K562 (cell line): Measurements from ENCODE around the gene DPF1. TPM values are rescaled to one million over a fixed set of nuclear protein-coding genes. Genes with fewer than 3 reads are reported as not detected.

Experiments
- ATAC-seq: fragments of 200-7000 bp; cut with Tn5 transposase; 3 replicates; pipeline ENCODE4 v1.9.1; 2020; ENCODE audit warnings: moderate library complexity
- BruUV-seq: library from RNA; stranded (reverse); fragments of 400-500 nt; replicated peaks from 2 replicates; lab custom pipeline; 2021; lab: Mats Ljungman, UMichigan
- CTCF ChIA-PET: fragments of 300-600 bp; formaldehyde crosslinking; extraction: SDS; loops from one replicate; lab custom pipeline; 2021; ENCODE audit warnings: low intra/inter-chr PET ratio; lab: Yijun Ruan, JAX
- POLR2A ChIA-PET: fragments of 300-600, 350-650 bp; sonication (Branson Sonifier 250); formaldehyde crosslinking; extraction: SDS; loops from one replicate; lab custom pipeline; 2021; ENCODE audit warnings: antibody characterized with exemption, inconsistent platforms; lab: Yijun Ruan, JAX
- DNase-seq, 4 experiments: peaks; one replicate each; pipeline versions ENCODE4 v3.0.0 to v3.0.0-alpha.2; 2011 to 2018; ENCODE audit warnings: low spot score in 3 of 4, mixed read lengths in 3 of 4; ENCODE audit errors: extremely low read depth in 1 of 4
- FAIRE-seq: peaks from 2 replicates; lab custom pipeline; 2011; peaks lifted over from hg19 to GRCh38; lab: Jason Lieb, UNC
- H2AFZ ChIP-seq: 2 replicates; pipeline ENCODE4 v1.6.0; 2011; ENCODE audit warnings: low read depth, low read length, control low read depth, inconsistent platforms
- H3K27ac ChIP-seq: fragments of 200-600 bp; 3 replicates; pipeline ENCODE4 v1.8.0; 2011; ENCODE audit warnings: low read depth, mild to moderate bottlenecking, control low read depth, inconsistent platforms, low read length, moderate library complexity, mixed read lengths; ENCODE audit errors: extremely low read depth
- H3K27me3 ChIP-seq, 2 experiments: fragments of 300-600 bp in 1 of 2; 2 replicates in 1 of 2; 3 replicates in 1 of 2; pipeline versions ENCODE4 v1.6.0 to v1.8.0; 2011; ENCODE audit warnings: inconsistent platforms in 2 of 2, low read length in 2 of 2, mild to moderate bottlenecking in 1 of 2, mixed read lengths in 1 of 2, moderate library complexity in 1 of 2; ENCODE audit not compliant: control insufficient read depth in 2 of 2, insufficient read depth in 2 of 2
- H3K36me3 ChIP-seq: fragments of 300-600 bp; 3 replicates; pipeline ENCODE4 v1.8.0; 2011; ENCODE audit warnings: mild to moderate bottlenecking, low read length, inconsistent platforms; ENCODE audit not compliant: control insufficient read depth, insufficient read depth
- H3K4me1 ChIP-seq, 2 experiments: fragments of 200-600 bp in 1 of 2; replicated peaks in 1 of 2; 2 replicates in 1 of 2; 3 replicates in 1 of 2; pipeline versions ENCODE4 v1.5.1 to v1.8.0; 2011; ENCODE audit warnings: inconsistent platforms in 2 of 2, low read length in 2 of 2, mild to moderate bottlenecking in 1 of 2, mixed read lengths in 1 of 2, moderate library complexity in 1 of 2; ENCODE audit not compliant: control insufficient read depth in 2 of 2, insufficient read depth in 2 of 2
- H3K4me2 ChIP-seq: 2 replicates; pipeline ENCODE4 v1.6.1; 2011; ENCODE audit warnings: low read length, control low read depth, inconsistent platforms, mixed read lengths; ENCODE audit not compliant: insufficient read depth
- H3K4me3 ChIP-seq: fragments of 200-600 bp; sonication (generic), shearing (Covaris generic); 2 replicates; pipeline ENCODE4 v1.5.1; 2016; ENCODE audit warnings: control low read depth, inconsistent platforms
- H3K79me2 ChIP-seq: fragments of 200-600 bp; 3 replicates; pipeline ENCODE4 v1.8.0; 2011; ENCODE audit warnings: low read length, inconsistent platforms; ENCODE audit not compliant: control insufficient read depth, insufficient read depth
- H3K9ac ChIP-seq, 2 experiments: 2 replicates each; pipeline versions ENCODE4 v1.6.0 to v1.6.1; 2011; ENCODE audit warnings: low read depth in 2 of 2, low read length in 2 of 2, control low read depth in 1 of 2, inconsistent platforms in 1 of 2, mild to moderate bottlenecking in 1 of 2, mixed read lengths in 1 of 2; ENCODE audit not compliant: insufficient read depth in 1 of 2
- H3K9me1 ChIP-seq: one replicate; pipeline ENCODE4 v1.6.0; 2011; ENCODE audit warnings: inconsistent platforms, mild to moderate bottlenecking, low read length, moderate library complexity; ENCODE audit not compliant: control insufficient read depth, insufficient read depth
- H3K9me3 ChIP-seq: replicated peaks from 2 replicates; pipeline ENCODE4 v1.5.1; 2011; ENCODE audit warnings: low read depth, low read length, inconsistent platforms; ENCODE audit not compliant: control insufficient read depth, insufficient read depth
- H4K20me1 ChIP-seq: replicated peaks from 2 replicates; pipeline ENCODE4 v1.6.1; 2011; ENCODE audit warnings: low read length, inconsistent platforms, mixed read lengths; ENCODE audit not compliant: control insufficient read depth, insufficient read depth
- CCAR2 ChIP-seq: fragments of 200-400 bp; formaldehyde crosslinking; IDR thresholded peaks from 2 replicates; pipeline ENCODE4 v1.6.1; 2017; ENCODE audit warnings: mild to moderate bottlenecking, low read depth, low read length
- FOXP1 ChIP-seq: sonication (generic); formaldehyde crosslinking; IDR thresholded peaks from 2 replicates; pipeline ENCODE4 v1.8.0; 2022; ENCODE audit warnings: mild to moderate bottlenecking, missing genetic modification reagents
- GATA2 ChIP-seq: sonication (generic); formaldehyde crosslinking; IDR thresholded peaks from 2 replicates; pipeline ENCODE4 v1.4.0; 2020; ENCODE audit warnings: mild to moderate bottlenecking, missing genetic modification reagents
- MEF2A ChIP-seq: IDR thresholded peaks from 2 replicates; pipeline ENCODE4 v1.6.1; 2011; ENCODE audit warnings: low read depth, mild to moderate bottlenecking, low read length, moderate library complexity; ENCODE audit not compliant: control insufficient read depth
- NR2C2 ChIP-seq, 2 experiments: fragments of 200-800 bp in 1 of 2; sonication (Bioruptor generic) in 1 of 2; sonication (generic) in 1 of 2; formaldehyde crosslinking in 1 of 2; IDR thresholded peaks; 2 replicates each; pipeline versions ENCODE4 v1.6.1 to v1.8.0; 2016 to 2022; ENCODE audit warnings: mild to moderate bottlenecking in 1 of 2, missing compliant biosample characterization in 1 of 2, missing genetic modification characterization in 1 of 2, missing genetic modification reagents in 1 of 2
- PHB2 ChIP-seq: fragments of 450-650 bp; IDR thresholded peaks from 2 replicates; pipeline ENCODE4 v1.6.1; 2017; ENCODE audit warnings: low read depth
- PML ChIP-seq: IDR thresholded peaks from 2 replicates; pipeline ENCODE4 v1.6.1; 2012; ENCODE audit warnings: low read length, inconsistent platforms
- RBM25 ChIP-seq: fragments of 200-400 bp; formaldehyde crosslinking; IDR thresholded peaks from 2 replicates; pipeline ENCODE4 v1.6.1; 2018; ENCODE audit warnings: low read length, low read depth, moderate library complexity; ENCODE audit not compliant: severe bottlenecking
- RCOR1 ChIP-seq, 2 experiments: IDR thresholded peaks; 2 replicates each; pipeline ENCODE4 v1.6.1; 2012; ENCODE audit warnings: low read depth in 2 of 2, low read length in 2 of 2, borderline replicate concordance in 1 of 2, improper control_type of control experiment in 1 of 2
- SMARCE1 ChIP-seq: fragments of 450-650 bp; IDR thresholded peaks from 2 replicates; pipeline ENCODE4 v1.7.1; 2016; ENCODE audit warnings: mild to moderate bottlenecking
- ZNF77 ChIP-seq: fragments of 250-450 bp; sonication (Bioruptor Pico); IDR thresholded peaks from 2 replicates; pipeline ENCODE4 v1.5.0; 2020
- WGBS: fragments of 100-300 bp; shearing (Covaris generic); methylation state at CpG from one replicate; pipeline ENCODE4 v1.1.6; 2016; ENCODE audit warnings: low coverage, mixed read lengths; ENCODE audit not compliant: insufficient coverage; ENCODE audit errors: missing lambda C conversion rate; 5-methylcytosine and 5-hydroxymethylcytosine counted together
- in situ Hi-C: fragments of 300-500 bp; cut with MboI; formaldehyde crosslinking; loops from 4 replicates; pipeline ENCODE4 v1.15.0; 2018; ENCODE audit warnings: inconsistent platforms, mixed read lengths
- intact Hi-C: fragments of 100-400 bp; cut with micrococcal nuclease; formaldehyde crosslinking; loops from 2 replicates; pipeline ENCODE4 v1.14.2; 2022
- polyA plus RNA-seq, 8 experiments: library from polyadenylated mRNA; depleted of rRNA in 4 of 8; stranded (reverse) in 5 of 8; unstranded in 3 of 8; fragments of >200 nt; fragmentation: Nextera tagmentation in 2 of 8; fragmentation: Illumina TruSeq in 1 of 8; extraction: Ambion mirVana in 2 of 8; extraction: Trizol in 1 of 8; gene quantifications; 2 replicates each; pipeline versions ENCODE4 v1.2.1 to v1.2.3, GENCODE V29; 2011 to 2014; ENCODE audit warnings: inconsistent platforms in 1 of 8, missing spikeins in 1 of 8
- total RNA-seq, 7 experiments: library from RNA; depleted of rRNA in 6 of 7; stranded (reverse); fragments of >200 nt in 6 of 7; fragmentation: Illumina TruSeq in 2 of 7; extraction: Trizol in 2 of 7; gene quantifications; 2 replicates each; pipeline versions ENCODE4 v1.2.1 to v1.2.3, GENCODE V29; 2011 to 2021; ENCODE audit warnings: low replicate concordance in 1 of 7
- TF ChIP-seq, protein P1 (sequence below): fragments of 450-650 bp; formaldehyde crosslinking; conservative IDR thresholded peaks from 2 replicates; pipeline ENCODE4 v1.4.0; 2022; ENCODE audit warnings: mild to moderate bottlenecking, missing genetic modification characterization
- TF ChIP-seq, protein P2 (sequence below): sonication (generic); formaldehyde crosslinking; IDR thresholded peaks from 2 replicates; pipeline ENCODE4 v1.8.0; 2022; ENCODE audit warnings: mild to moderate bottlenecking, missing genetic modification reagents

The DPF1 gene
- total and polyA plus RNA-seq, 9 of the 15 experiments (the other 6 are each of a cell fraction or from before 2014, with no cell fraction given) = 0.10 to 5.7 (median 3.1) TPM

DNA sequence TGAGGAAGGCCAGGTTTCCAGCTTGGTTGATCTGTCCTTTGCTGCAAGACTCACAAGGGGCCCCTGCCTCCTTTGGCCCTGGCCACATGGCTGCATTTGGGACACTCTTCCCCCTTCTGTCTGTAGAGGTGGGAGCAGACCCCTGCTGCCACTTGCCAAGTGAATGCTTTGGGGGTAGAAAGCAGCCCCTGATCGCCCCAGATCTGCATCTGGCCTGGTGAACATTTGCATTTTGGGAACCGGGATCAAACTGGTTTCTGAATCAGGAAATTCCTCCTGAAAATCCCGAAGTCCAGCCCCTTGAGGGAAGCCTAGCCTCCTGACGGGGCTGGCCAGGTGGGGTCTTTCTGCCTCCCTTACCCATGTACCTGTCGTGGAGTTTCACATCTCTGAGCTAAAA is 14.9 kb downstream of the DPF1 start:
- intact Hi-C loops (no loop called here), in situ Hi-C loops (no loop called here)
- no peak overlapping the region for H2AFZ ChIP-seq
- H3K27ac ChIP-seq = no peak overlapping the region
- ATAC-seq = no peak
- 22% methylated on average over 5 of the region's 5 CpGs for WGBS
- no peak for FAIRE-seq
- H3K27me3 ChIP-seq = peaks cover 5 to 19% of the 10 kb centered on the region in 2 experiments; a peak in 3 of 5 replicates
- BruUV-seq = no TSS peak
- H3K9me3 ChIP-seq = no peaks in the 10 kb centered on the region
- H3K9me1 ChIP-seq = no peaks in the 10 kb centered on the region
- ChIA-PET CTCF (no interaction called here), POLR2A (interaction anchor here (0.5 to 0.7 kb wide), 2 partner anchors 287 to 346 kb away, joined by 3 to 5 read pairs; no protein-coding TSS in a partner anchor)
- H3K79me2 ChIP-seq = no peaks in the 10 kb centered on the region
- no peak for DNase-seq
- H3K9ac ChIP-seq = no peak overlapping the region; a peak in 1 of 4 replicates
- H3K4me3 ChIP-seq = no peak overlapping the region
- no peak overlapping the region for H3K4me2 ChIP-seq
- peaks cover 2 to 56% of the 10 kb centered on the region in 2 experiments; a peak in 3 of 5 replicates for H3K4me1 ChIP-seq
- no peaks in the 10 kb centered on the region for H3K36me3 ChIP-seq
- TF ChIP-seq PML (no peak), SMARCE1 (no peak), GATA2 (CRISPR knock-in tag) (no peak), ZNF77 (CRISPR knock-in tag) (no peak), NR2C2 (CRISPR knock-in tag; IDR thresholded peaks at IDR 0.05) (no peak), NR2C2 (tag; IDR thresholded peaks at IDR 0.05) (no peak), PHB2 (no peak), RCOR1 (IDR thresholded peaks at IDR 0.05; ENCODE audit: borderline replicate concordance in 1 of 2, low read depth in 2 of 2, low read length in 2 of 2) (no peak), MEF2A (no peak), FOXP1 (CRISPR knock-in tag) (no peak), CCAR2 (no peak), RBM25 (no peak)
- TF ChIP-seq, protein P1, sequence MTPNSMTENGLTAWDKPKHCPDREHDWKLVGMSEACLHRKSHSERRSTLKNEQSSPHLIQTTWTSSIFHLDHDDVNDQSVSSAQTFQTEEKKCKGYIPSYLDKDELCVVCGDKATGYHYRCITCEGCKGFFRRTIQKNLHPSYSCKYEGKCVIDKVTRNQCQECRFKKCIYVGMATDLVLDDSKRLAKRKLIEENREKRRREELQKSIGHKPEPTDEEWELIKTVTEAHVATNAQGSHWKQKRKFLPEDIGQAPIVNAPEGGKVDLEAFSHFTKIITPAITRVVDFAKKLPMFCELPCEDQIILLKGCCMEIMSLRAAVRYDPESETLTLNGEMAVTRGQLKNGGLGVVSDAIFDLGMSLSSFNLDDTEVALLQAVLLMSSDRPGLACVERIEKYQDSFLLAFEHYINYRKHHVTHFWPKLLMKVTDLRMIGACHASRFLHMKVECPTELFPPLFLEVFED (CRISPR knock-in tag) = no peak
- TF ChIP-seq, protein P2, sequence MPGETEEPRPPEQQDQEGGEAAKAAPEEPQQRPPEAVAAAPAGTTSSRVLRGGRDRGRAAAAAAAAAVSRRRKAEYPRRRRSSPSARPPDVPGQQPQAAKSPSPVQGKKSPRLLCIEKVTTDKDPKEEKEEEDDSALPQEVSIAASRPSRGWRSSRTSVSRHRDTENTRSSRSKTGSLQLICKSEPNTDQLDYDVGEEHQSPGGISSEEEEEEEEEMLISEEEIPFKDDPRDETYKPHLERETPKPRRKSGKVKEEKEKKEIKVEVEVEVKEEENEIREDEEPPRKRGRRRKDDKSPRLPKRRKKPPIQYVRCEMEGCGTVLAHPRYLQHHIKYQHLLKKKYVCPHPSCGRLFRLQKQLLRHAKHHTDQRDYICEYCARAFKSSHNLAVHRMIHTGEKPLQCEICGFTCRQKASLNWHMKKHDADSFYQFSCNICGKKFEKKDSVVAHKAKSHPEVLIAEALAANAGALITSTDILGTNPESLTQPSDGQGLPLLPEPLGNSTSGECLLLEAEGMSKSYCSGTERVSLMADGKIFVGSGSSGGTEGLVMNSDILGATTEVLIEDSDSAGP (CRISPR knock-in tag) = no peak
- no peaks in the 10 kb centered on the region for H4K20me1 ChIP-seq
